Measurements from ENCODE around the gene IL17D.

IL17D gene

DNA sequence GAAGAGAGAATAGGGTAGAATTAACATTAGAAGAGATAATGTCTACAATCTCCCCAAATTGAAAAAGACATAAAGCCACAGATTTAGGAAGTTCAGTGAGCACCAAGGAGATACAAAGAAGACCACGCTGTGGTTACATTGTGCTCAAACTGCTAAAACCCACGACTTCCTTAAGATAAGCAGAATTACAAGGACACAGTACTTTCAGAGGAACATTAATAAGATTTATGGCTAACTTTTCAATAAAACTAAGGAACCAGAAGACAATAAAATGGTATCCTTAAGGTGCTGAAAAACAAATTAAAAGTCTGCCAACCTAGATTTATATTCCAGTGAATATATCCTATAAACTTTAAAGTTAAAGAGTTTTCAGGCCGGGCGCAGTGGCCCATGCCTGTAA, 7.4 kb upstream of the IL17D start:
- no peak for DNase-seq

DNA sequence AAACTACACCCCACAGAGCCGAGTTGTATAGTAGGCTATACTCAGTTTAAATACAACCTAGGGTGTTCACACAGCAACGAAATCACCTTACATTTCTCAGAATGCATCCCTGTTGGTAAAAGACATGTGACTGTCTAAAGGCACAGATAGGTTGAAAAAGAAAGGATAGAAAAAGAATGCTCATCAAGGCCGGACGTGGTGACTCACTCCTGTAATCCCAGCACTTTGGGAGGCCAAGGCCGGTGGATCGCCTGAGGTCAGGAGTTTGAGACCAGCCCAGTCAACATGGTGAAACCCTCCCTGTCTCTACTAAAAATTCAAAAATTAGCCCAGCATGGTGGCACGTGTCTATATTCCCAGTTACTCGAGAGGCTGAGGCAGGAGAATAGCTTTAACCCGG, 3.8 kb upstream of the IL17D start:
- DNase-seq = no peak

DNA sequence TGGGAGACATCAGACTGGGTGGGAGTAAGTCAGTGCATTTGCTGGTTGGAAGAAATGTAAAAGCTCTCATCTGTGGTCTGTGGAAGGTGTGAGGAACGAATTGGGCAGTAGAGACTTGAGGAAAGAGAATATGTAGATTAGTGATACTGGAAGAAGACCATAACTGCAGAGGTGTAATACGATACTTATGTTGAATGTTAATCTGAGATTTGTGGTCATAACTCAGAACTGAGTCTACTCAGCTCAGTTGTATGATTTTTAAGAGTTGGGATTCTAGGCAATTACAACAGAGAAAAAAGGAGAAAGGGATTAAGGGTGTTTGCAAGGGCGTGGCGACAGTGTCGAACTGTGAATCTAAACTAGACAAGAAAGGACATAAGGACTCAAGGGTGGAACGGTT, 3.2 kb upstream of the IL17D start:
- DNase-seq = no peak

DNA sequence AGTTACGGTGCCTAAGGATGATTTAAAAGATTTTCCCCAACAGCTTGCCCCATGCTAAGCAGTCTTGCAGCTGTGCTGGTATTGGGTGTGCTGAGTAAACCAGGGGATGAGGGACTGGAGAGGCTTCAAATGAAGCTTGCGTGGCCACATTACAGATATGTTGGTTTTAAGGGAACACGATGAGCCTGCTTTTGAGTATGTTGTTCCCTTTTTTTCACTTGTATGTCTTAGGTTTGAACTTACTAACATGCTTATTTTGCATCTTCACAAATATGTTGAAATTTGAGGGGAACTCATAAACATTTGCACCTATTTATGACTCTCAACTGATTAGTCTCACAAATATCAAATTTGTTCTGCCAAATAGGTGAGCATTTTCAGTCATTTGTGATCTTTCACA, 2.0 kb upstream of the IL17D start:
- DNase-seq = no peak

DNA sequence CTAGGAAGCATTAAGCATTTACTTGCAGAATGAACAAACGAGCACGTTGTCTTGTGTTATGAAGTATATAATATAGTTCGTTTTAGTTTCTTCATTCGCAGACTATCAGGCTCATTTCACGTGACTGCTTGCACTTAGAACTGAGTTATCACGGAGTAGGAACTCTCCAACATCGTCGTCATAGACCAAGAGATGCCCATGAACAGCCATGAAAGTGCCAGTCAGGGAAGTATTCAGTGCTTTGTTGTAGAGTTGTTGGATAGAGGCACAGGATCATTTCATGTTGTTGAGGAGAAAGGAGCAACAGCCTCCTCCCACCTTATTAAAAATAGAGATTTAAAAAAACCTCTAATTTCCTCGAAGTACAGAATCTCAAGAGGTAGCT, 977 bp upstream of the IL17D start:
- DNase-seq = no peak

DNA sequence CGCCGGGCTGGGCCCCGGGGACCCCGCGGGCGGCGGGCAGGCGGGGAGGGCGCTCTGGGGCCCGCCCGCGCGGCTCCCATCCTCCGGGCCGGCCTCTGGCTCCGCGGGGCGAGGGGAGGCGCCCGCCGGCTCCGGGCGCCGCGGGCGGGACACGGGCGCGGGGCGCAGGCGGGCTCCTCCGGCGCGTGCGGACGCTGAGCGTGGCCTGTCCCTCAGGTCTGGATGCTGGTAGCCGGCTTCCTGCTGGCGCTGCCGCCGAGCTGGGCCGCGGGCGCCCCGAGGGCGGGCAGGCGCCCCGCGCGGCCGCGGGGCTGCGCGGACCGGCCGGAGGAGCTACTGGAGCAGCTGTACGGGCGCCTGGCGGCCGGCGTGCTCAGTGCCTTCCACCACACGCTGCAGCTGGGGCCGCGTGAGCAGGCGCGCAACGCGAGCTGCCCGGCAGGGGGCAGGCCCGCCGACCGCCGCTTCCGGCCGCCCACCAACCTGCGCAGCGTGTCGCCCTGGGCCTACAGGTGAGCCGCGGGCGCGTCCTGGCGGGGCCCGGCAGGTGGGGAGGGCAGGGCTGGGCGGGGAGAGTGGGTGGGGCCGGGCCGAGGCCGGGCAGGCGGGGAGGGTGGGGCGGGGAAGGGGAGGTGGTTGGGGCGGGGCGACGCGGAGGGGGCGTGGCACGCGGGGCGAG, 420 bp downstream of the IL17D start:
- DNase-seq = peak; percentile 82

DNA sequence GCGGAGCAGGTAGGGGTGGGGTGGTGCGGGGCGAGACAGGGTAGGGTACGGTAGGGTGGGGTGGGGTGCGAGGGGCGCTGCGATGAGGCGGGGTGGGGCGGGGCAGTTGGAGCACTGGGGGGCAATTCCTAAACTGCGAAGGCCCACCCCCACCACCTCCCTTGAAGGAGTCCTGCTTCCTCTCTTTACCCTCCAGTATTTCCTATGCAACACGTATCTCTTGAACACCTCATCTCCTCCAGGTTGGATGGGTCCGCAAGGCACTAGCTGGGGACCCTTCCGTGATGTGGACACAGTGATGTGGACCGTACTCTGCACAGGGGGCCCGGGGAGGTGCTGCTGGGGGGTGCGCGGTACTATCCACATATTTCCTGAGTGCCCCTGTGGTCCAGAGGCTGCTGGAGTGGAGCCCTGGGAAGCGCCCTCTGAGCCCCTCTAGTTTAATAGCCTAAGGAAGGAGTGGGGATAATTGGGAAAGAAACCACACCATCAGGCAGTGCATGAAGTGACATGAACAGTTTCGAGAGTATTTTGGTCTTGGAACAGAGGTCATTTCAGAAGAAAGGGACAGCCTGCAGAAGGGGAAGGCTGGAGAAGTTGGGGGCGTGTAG, 1.1 kb downstream of the IL17D start:
- no peak for DNase-seq

DNA sequence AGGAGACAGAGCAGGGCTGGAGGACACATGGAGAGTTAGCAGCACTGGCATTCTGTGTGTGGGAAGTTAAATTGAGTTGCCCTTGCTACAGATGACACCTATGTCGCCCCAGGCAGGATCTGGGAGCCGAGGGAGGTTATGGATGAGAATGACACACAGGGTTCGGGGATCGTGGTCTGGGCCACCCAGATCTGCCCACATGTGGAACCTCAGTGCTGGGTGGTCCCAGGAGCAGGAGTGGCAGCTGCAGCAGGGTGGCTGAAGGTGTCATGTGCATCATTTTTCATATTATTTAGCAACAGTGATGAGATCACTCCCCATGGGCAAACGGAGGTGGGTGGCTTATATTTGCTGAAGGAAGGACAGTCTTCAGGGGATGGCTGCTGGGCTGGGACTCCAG, 3.2 kb downstream of the IL17D start:
- no peak for DNase-seq

DNA sequence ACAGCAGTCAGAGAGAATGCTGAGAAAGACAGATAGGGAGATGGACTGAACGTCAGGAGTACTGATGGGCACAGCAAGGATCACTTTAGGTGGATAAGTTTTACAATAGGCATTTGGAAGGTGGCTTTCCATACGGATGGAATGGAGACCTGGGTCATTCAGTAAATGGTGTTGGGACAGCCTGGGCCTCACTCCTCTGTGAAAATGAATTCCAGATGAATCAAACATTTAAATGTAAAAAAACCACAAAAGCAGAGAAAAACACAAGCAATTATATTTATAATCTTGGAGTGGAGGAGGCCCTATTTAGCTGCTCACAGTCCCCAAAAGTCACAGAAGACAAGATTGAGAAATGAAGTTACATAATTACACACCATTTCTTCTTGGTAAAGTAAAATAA, 4.7 kb downstream of the IL17D start:
- DNase-seq = no peak

DNA sequence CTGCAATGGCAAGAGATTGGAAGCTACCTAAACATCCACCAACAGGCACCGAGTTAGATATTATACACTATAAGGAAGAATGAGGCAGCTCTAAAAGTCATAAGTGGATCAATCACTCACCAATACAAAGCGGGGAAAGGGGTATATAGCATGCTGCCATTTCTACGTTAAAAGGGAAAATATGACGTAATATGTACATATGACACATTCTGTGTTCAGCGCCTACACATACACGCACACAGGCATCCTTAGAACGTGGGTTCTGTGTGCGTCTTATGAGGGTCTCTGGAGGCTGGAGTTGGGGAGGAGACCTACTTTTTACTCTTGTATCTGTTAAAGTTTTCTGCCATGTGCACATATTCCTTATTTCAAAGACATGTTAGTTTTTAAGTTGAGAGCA, 5.9 kb downstream of the IL17D start:
- no peak for DNase-seq

DNA sequence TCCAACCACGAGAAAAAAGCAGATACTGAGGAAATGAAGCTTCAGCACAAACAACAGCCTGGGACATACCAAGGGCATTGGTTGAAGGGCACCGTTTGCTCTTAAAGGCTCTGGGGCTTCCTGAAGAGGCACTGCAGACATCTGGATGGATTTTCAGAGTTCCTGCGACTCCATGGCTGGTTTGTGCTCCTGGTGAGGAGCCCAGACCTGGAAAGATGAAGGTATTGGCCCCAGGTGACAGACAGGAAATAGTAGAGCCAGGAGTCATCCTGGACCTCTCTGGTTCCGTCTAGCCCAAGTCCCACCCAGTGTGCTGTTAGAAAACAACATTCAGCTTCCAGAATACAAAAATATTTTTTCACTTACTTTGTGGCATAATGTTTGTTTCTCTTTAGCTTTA, 6.3 kb downstream of the IL17D start:
- DNase-seq = no peak

DNA sequence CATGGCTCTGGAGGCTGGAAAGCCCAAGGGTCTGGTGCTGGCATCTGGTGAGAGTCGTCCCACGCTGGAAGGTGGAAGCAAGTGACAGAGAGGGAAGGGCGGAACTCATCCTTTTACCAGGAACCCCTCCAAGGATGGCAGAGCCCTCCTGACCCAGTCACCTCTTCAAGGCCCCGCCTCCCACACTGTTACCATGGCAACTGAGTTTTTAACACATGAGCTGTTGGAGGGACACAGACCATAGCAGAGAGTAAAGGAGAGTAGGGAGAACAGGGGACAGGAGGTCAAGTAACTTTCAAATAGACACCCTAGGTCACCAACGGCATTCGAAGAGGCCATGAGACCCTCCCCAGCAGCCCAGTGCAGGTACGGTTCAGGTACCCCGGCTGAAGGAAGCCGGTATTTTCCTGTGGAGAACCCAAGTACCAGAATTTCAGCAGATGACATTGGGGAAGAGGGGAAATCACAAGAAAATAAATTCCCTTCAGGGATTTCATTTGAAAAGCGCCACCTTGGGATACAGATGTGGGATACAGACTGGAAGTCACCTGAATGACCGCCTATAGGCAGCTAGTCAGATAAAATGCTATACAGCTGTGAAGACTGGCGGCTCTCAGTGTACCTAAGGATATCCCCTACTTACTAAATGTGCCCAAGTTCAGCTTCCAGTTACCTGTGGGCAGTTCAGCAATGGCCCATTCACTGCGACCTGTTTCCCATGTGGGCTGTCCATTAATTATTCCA, 8.0 kb downstream of the IL17D start:
- no peak for DNase-seq

DNA sequence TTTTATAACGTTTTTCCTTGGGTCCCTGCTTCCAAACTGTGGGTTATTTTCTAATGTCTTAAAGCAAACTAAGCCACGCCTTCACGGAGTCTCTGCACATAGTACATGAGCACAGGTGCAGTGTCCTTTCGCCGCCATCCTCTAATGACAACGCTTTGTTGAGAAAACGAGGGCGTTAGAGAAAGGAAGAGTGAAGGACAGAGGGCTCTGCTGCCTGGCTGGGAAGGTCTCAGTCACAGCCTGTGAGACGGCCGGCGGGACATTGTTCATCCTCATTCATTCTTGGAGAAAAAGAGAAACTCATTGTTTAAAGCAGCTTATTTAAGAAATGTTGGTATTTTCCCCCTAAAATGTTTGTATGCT, 9.5 kb downstream of the IL17D start:
- DNase-seq = no peak

DNA sequence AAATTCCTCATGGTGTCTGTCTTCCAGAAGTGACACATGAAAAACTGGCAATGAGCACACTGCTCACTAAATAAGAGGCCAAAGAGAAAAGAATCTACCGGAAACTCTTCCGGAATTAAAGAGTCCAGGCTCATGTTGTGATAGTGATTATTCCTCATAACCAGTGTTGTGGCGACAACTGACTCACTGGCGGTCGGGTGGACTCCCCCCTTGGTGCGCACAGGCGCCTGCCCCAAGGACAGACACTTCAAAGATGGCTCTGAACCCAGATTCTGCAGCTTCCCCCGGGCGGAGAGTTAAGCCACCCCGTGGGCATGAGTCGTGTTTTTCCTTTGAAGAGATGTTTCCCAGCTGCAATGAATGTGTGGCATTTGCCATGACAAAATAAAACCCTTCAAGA, 10.3 kb downstream of the IL17D start:
- no peak for DNase-seq

DNA sequence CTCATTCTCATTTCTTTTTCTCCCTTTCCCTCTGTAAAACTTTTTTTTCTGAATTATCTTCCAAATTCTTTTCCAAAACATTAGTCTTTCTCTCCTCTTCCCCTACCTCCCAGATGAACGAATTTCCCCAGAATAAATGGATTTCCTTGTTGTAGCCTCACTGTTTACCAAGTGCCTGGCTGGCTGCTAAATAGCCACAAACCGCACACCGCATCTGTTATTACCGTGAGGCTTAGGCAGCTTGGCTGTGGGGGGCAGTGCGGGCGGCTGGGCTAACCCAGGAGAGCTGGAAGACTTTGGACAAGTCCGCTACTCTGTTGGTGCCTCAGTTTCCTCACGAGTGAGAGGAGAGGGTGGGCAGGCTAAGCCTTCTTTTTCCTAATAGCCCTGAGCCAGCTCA, 10.7 kb downstream of the IL17D start:
- no peak for DNase-seq

DNA sequence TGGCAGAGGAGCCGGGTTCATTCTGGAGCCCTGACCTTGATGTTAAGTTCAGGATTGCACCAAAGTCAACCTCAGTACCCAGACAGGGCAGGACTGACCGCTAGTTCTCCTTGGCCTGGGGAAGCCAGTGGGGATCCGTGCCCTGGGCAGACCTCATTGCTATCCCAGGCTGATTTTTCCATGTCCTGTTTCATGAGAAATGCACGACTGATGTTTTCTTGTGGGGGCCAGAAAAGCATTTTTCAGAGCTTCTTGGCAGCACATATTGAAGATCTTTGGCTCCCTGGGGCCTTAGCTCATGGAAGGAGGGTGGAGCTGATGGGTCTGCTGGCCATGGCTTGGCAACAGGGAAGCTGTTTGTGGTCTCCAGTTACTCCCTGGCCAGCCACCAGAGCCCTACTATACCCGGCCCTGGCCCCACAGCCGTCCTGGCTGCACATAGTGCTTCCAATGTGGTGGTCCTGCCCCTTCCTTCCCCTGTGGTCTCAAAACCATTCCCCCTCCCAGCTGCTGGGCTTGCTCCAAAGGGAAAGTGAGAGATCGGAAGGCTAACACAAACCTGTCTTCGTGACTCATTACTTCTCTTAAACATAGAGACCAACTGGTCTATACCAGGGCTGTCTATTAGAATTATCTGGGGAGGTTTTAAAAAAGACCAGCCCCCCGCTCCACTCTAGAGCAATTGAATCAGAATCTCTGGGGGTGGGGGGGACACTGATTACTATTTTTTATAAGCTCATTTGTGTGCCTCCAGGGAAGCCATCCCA, 11.2 kb downstream of the IL17D start:
- DNase-seq = no peak

DNA sequence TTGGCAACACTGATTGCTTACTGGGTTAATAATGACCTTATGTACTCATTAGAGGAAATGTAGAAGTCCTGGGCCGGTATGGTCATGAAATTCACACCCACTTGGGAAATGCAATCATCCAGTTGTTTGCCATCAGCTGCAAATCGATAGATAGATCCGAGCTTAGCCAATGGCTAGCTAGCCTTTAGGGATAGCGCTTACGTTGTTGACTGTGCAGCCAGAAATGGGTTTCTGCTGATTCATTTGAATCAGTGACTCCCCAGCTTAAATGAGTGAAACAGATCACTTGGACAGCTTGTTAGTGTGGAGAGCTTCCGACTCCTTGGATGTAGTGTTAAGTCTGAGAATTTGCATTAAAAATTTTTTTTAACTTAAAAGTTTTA, 11.8 kb downstream of the IL17D start:
- DNase-seq = no peak

DNA sequence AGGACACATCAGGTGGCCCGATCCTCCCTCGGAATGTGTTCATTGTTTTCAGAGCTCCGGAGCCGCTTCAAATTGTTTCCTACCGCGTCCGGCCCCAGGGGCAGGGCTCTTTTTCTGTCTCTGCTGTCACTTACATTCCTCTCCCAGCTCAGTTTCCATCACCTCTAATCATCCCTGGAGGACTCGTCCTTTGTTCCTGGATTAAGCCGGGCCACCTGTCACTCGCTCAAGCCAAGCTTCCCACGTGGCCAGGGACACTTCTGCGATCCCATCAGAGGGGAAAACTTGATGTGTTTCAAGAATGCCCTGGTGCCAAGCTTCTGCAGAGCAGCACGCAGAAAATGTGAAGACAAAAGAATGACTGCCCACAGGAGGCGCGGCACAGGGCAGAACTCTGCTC, 13.5 kb downstream of the IL17D start:
- DNase-seq = no peak

DNA sequence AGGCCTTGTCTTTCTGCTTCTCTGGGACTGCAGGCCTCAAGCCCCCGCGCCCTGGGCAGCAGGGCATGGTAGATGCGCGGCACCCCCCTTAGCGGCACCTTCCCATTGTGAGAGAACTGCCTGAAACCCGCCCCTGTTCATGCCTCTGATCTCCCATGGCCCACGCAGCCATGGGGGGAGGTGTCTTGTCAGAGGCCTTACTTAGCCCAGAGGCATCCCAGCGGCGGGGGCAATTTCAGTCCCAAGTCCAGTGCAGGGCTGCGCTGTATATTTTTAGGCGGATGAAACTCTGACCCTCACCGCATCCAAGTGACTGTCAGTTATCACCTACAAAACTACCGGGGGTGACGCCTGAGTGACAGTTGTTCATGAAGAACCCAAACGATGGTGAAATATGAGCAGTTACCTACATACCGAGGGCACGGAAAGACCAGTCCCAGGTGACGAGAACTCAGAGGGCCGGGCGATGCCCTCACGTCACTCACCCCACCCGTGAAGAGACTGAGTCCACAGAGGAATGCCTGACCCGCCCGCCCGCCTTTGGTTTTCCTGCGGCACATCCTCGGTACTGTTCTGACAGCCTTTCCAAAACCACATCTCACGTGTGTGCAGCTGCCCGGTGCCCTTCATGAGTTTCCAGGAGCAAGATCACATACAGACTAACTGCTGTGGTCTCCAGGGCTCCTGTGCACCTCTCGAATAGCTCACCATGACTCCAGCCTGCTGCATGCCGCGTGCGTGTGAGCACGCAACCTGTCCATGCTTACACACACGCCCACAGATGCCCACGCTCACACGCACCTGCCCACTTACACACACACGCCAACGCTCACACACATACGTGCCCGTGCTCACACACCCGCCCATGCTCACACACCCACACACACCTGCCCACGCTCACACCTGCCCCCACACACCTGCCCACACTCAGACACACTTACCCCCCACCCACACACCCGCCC, 14.4 kb downstream of the IL17D start:
- DNase-seq = no peak

DNA sequence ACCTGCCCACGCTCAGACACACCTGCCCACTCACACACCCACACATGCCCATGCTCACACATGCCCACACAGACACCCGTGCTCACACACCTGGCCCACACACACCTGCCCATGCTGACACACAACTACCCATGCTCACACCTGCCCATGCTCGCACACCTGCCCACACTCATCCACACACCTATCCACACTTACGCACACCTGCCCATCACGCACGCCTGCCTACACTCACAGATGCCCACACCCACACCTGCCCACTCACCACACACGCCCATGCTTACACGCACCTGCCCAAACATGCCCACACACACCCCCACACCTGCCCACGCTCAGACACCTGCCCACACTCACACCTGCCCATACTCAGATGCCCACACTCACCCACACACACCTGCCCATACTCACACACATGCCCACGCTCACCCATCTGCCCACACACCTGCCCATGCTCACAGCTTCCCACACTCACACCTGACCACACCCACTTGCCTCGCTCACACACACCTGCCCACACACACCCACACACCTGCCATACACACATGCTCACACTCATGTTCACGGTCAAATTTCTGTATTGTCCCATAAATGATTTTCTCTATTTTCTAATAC, 15.6 kb downstream of the IL17D start:
- DNase-seq = no peak

DNA sequence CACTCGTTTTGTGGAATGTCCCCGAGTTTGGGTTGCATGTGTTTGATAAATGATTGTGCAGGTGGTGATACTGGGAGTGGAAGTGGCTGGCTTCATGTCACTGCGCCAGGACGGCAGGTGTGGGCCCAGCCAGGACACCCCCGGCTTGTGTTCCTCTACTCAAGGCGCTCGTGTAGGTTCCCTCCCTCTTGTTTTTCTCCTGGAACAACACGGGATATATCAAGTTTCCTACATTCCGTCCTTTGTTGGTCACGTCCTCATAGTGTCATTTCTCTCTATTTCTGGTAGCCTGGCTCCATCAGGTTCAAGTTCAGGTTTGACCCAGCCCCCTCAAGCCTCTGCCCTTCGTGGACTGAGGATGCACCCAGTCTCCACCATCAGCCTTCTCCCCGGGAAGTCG, 16.3 kb downstream of the IL17D start:
- no peak for DNase-seq

DNA sequence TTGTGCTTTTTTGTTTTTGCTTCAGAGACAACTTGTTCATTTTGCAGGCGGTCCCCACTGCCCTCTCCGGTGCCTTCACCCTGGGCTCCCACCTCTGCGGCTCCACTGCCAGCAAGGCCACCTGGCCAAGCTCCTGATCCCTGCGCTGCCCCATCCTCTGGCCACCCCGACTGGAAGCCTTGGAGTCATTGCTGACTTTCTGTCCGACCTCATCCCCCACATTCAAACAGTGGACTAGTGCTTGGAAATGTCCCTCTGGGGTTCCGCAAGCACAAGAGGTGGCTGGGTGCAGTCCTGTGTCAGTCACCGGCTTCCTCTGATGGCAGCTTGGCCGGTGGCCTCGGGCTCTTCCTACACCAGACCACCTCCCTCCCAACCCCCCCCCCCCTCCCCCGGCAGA, 17.0 kb downstream of the IL17D start:
- DNase-seq = no peak

Data from activated naive CD4-positive, alpha-beta T cell treated with anti-CD3 and anti-CD28 coated beads, Interleukin-2, amount 50 U/mL, for 16 hours (primary cell).